ENCODE data around the gene TMEM45B. TPM values are rescaled to one million over a fixed set of nuclear protein-coding genes. Genes with fewer than 3 reads are reported as not detected.

TMEM45B gene
- total and polyA plus RNA-seq, 2 experiments from 2014 or later, result 97.2 to 114 TPM

DNA sequence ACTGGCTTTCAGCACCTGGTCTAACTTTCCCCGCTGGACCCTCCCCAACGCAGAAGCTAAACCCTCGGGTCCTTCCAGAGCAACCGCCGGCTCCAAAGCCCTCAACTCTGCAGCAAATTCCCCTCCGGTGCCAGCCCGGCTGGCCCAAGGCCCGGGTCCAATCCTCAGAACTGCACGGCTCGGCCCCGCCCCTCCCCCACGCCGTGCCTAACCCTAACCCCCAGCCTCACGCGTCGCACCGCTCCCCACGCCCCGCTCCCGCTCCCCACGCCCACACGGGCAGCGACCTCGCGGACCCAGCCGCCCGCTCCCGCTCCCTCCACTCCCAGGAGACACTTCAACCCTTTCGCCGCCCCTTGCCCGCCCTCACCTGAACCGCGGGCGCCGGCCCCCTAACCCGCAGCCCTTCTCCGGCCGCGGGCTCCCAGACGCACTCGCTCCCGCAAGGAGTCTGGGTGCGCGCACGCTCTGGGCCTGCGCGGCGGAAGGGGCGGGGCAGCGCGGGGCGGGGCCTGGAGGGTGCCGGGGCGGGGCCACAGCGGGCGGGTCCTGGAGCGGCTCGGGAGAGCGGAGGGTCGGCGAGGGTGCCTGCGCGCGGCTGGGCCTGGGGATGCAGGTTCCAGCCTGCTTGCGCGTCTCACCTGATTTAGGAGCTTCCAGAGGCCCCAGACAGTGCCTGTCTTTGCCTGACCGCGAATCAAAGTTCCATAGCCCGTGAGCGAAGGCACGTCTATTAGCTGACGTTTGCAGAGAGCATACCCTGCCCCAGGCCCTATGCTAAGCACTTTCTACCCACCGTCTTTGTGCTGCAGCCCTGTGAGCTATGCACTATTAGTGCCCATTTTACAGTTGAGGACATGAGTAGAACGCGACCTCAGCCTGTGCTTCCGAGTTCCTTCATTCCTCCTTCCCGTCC lies 79.7 kb downstream of the TMEM45B start, which contains the start of gene NFRKB:
Gene NFRKB, minus strand, starts transcription at position 453 of the 916 bp plus-strand sequence. CDS start 2,729 bp downstream, outside the sequence.
- no peaks in the 10 kb centered on the region for H3K27me3 ChIP-seq
- H3K9me3 ChIP-seq (ENCODE audit: low read depth), result no peaks in the 10 kb centered on the region
- H3K36me3 ChIP-seq (replicated peaks; ENCODE audit: insufficient read depth, low read depth), result no peaks in the 10 kb centered on the region
- TF ChIP-seq, protein P1, sequence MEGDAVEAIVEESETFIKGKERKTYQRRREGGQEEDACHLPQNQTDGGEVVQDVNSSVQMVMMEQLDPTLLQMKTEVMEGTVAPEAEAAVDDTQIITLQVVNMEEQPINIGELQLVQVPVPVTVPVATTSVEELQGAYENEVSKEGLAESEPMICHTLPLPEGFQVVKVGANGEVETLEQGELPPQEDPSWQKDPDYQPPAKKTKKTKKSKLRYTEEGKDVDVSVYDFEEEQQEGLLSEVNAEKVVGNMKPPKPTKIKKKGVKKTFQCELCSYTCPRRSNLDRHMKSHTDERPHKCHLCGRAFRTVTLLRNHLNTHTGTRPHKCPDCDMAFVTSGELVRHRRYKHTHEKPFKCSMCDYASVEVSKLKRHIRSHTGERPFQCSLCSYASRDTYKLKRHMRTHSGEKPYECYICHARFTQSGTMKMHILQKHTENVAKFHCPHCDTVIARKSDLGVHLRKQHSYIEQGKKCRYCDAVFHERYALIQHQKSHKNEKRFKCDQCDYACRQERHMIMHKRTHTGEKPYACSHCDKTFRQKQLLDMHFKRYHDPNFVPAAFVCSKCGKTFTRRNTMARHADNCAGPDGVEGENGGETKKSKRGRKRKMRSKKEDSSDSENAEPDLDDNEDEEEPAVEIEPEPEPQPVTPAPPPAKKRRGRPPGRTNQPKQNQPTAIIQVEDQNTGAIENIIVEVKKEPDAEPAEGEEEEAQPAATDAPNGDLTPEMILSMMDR (IDR thresholded peaks at IDR 0.05; ENCODE audit: poor library complexity), result no peak
- no peak for TF ChIP-seq EZH2 (IDR thresholded peaks at IDR 0.05; ENCODE audit: borderline replicate concordance)
- no peak for TF ChIP-seq EZH2phosphoT487 (IDR thresholded peaks at IDR 0.05; ENCODE audit: low read depth, severe bottlenecking, unreplicated experiment)
- 3% methylated on average over 38 of the region's 77 CpGs for WGBS (ENCODE audit: low lambda C conversion rate, missing lambda C conversion rate)
- peak; percentile 92 for DNase-seq (ENCODE audit: low spot score)
- H3K79me2 ChIP-seq, result peaks cover 34% of the 10 kb centered on the region
- no peaks in the 10 kb centered on the region for H4K20me1 ChIP-seq (ENCODE audit: insufficient read depth, poor library complexity, severe bottlenecking)
- H3K4me3 ChIP-seq, result peak within 1 kb of the TSS; percentile 95
- H3K4me2 ChIP-seq, result peak within 1 kb of the TSS; percentile 88
- no peaks in the 10 kb centered on the region for H3K9me2 ChIP-seq (replicated peaks; ENCODE audit: insufficient read depth)
- peak within 1 kb of the TSS; percentile 86 for H3K27ac ChIP-seq
- H3K4me1 ChIP-seq (ENCODE audit: insufficient read depth), result peaks cover 19% of the 10 kb centered on the region
- H2AFZ ChIP-seq, result peak within 1 kb of the TSS; percentile 84

DNA sequence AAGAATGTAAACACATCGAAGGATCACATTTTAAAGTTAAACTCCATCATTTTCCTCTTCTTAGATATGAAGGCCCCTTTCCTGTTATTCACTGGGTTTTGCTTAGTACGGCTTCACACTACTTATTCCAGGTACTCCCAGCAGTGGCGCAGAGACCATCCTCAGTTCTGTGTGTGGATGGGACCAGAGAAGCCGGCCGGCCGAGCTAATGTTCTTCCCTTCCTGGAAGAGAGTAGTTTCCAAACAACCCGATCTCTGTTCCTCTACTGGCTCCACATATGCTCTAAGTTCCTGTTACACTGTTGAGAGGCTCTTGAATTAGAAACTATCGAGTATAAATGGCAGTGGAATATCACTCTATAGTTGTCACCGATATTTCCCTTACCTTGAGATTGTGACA lies 80.4 kb downstream of the TMEM45B start:
- H3K27ac ChIP-seq, result peak overlapping the region; percentile 86
- H3K36me3 ChIP-seq (replicated peaks; ENCODE audit: insufficient read depth, low read depth), result no peaks in the 10 kb centered on the region
- H3K9me3 ChIP-seq (ENCODE audit: low read depth), result no peaks in the 10 kb centered on the region
- peaks cover 19% of the 10 kb centered on the region for H3K4me1 ChIP-seq (ENCODE audit: insufficient read depth)
- no peaks in the 10 kb centered on the region for H3K9me2 ChIP-seq (replicated peaks; ENCODE audit: insufficient read depth)
- no peaks in the 10 kb centered on the region for H4K20me1 ChIP-seq (ENCODE audit: insufficient read depth, poor library complexity, severe bottlenecking)
- peak overlapping the region; percentile 88 for H3K4me2 ChIP-seq
- no peak for DNase-seq (ENCODE audit: low spot score)
- H3K4me3 ChIP-seq, result peak overlapping the region; percentile 95
- H3K79me2 ChIP-seq, result peaks cover 31% of the 10 kb centered on the region
- TF ChIP-seq EZH2 (IDR thresholded peaks at IDR 0.05; ENCODE audit: borderline replicate concordance) (no peak), EZH2phosphoT487 (IDR thresholded peaks at IDR 0.05; ENCODE audit: low read depth, severe bottlenecking, unreplicated experiment) (no peak)
- TF ChIP-seq, protein P1 (IDR thresholded peaks at IDR 0.05; ENCODE audit: poor library complexity), result no peak
- H2AFZ ChIP-seq, result peak overlapping the region; percentile 84
- 76% methylated on average over 9 of the region's 9 CpGs for WGBS (ENCODE audit: low lambda C conversion rate, missing lambda C conversion rate)
- no peaks in the 10 kb centered on the region for H3K27me3 ChIP-seq

GRCh38 chr11:129905402-129905801 lies 89.8 kb downstream of the TMEM45B start:
- no peak for DNase-seq (ENCODE audit: low spot score)
- Histone ChIP-seq H3K4me2 (no peak overlapping the region), H3K4me3 (no peak overlapping the region), H4K20me1 (ENCODE audit: insufficient read depth, poor library complexity, severe bottlenecking) (no peaks in the 10 kb centered on the region), H3K36me3 (replicated peaks; ENCODE audit: insufficient read depth, low read depth) (no peaks in the 10 kb centered on the region), H3K27me3 (no peaks in the 10 kb centered on the region), H3K27ac (no peak overlapping the region), H2AFZ (no peak overlapping the region), H3K9me2 (replicated peaks; ENCODE audit: insufficient read depth) (no peaks in the 10 kb centered on the region), H3K9me3 (ENCODE audit: low read depth) (no peaks in the 10 kb centered on the region), H3K79me2 (no peaks in the 10 kb centered on the region), H3K4me1 (ENCODE audit: insufficient read depth) (no peaks in the 10 kb centered on the region)
- TF ChIP-seq EZH2 (IDR thresholded peaks at IDR 0.05; ENCODE audit: borderline replicate concordance) (no peak), EZH2phosphoT487 (IDR thresholded peaks at IDR 0.05; ENCODE audit: low read depth, severe bottlenecking, unreplicated experiment) (no peak)
- TF ChIP-seq, protein P1 (IDR thresholded peaks at IDR 0.05; ENCODE audit: poor library complexity), result no peak
- 79% methylated on average over 8 of the region's 8 CpGs for WGBS (ENCODE audit: low lambda C conversion rate, missing lambda C conversion rate)

Small RNA genes within 50 kb of the gene (small RNA-seq; reads per million reads assigned to genes)
- not detected for gene AP003327.1

Other genes with a start within 250 kb of the TMEM45B start
- gene NFRKB, start 79.7 kb downstream of the TMEM45B start, total RNA-seq, result 19.3 and 27.3 TPM in 2 replicates
- 12.8 and 21.0 TPM in 2 replicates for gene NFRKB, start 79.7 kb downstream of the TMEM45B start, polyA plus RNA-seq
- gene PRDM10, start 187.0 kb downstream of the TMEM45B start, total RNA-seq, result 7.1 and 8.1 TPM in 2 replicates
- 3.8 and 4.6 TPM in 2 replicates for gene PRDM10, start 187.0 kb downstream of the TMEM45B start, polyA plus RNA-seq

Data from hepatocyte (in vitro differentiated cells).